Retinal pigment epithelial cell (primary cell): ENCODE measurements around the gene SYCP2L.

Experiments used
- DNase-seq: peaks from one replicate; pipeline ENCODE4 v3.0.0-alpha.2; 2010; ENCODE audit warnings: low read depth
- H3K4me3 ChIP-seq: 2 replicates; pipeline ENCODE4 v1.5.1; 2011; ENCODE audit warnings: mild to moderate bottlenecking, low read length, control low read depth, moderate library complexity
- CTCF ChIP-seq: conservative IDR thresholded peaks from 2 replicates; pipeline ENCODE4 v1.5.1; 2011; ENCODE audit warnings: low read depth, low read length, control low read depth, inconsistent platforms

The SYCP2L gene

GRCh38 chr6:11021714-11022113, 134.9 kb downstream of the SYCP2L start:
- H3K4me3 ChIP-seq: no peak overlapping the region
- no peak for TF ChIP-seq CTCF
- DNase-seq: no peak

- TF ChIP-seq CTCF: no peak
- no peak overlapping the region for H3K4me3 ChIP-seq
- DNase-seq: no peak
Observed at GRCh38 chr6:11023032-11023431, 136.2 kb downstream of the SYCP2L start.
